Parathyroid adenoma (tissue), 2 donors: ENCODE results near the gene ATF6B.

Source experiments
- H2AFZ ChIP-seq: fragments of 300-600 bp; sonication (generic); one replicate; pipeline ENCODE4 v1.7.0; 2017; ENCODE audit warnings: antibody characterized with exemption, mild to moderate bottlenecking
- H3K27ac ChIP-seq: fragments of 300-600 bp; sonication (generic); one replicate; pipeline ENCODE4 v1.7.0; 2017
- H3K27me3 ChIP-seq: fragments of 300-600 bp; sonication (generic); one replicate; pipeline ENCODE4 v1.7.0; 2017; ENCODE audit warnings: low read length; ENCODE audit not compliant: control insufficient read depth, insufficient read depth
- H3K36me3 ChIP-seq: fragments of 300-600 bp; sonication (generic); one replicate; pipeline ENCODE4 v1.7.0; 2017; ENCODE audit warnings: low read length; ENCODE audit not compliant: control insufficient read depth, insufficient read depth
- H3K4me1 ChIP-seq: fragments of 300-600 bp; sonication (generic); one replicate; pipeline ENCODE4 v1.7.0; 2017; ENCODE audit warnings: control low read depth
- H3K4me2 ChIP-seq: fragments of 300-600 bp; sonication (generic); one replicate; pipeline ENCODE4 v1.7.0; 2017; ENCODE audit warnings: low read length
- H3K4me3 ChIP-seq: fragments of 300-600 bp; sonication (generic); one replicate; pipeline ENCODE4 v1.7.0; 2017; ENCODE audit warnings: low read depth, low read length
- H3K79me2 ChIP-seq: fragments of 300-600 bp; sonication (generic); one replicate; pipeline ENCODE4 v1.7.0; 2017; ENCODE audit warnings: control low read depth
- H3K9ac ChIP-seq: fragments of 300-600 bp; sonication (generic); one replicate; pipeline ENCODE4 v1.7.0; 2017; ENCODE audit warnings: mild to moderate bottlenecking
- H3K9me3 ChIP-seq: fragments of 300-600 bp; sonication (generic); one replicate; pipeline ENCODE4 v1.7.0; 2017; ENCODE audit warnings: low read length; ENCODE audit not compliant: control insufficient read depth
- CTCF ChIP-seq: fragments of 300-600 bp; sonication (generic); IDR thresholded peaks from one replicate; pipeline ENCODE4 v1.7.0; 2017; ENCODE audit warnings: antibody characterized with exemption, mild to moderate bottlenecking
- donor health status: primary hyperparathyroidism.

The ATF6B gene

GRCh38 chr6:32117461-32117860, 10.6 kb downstream of the ATF6B start:
- H3K27ac ChIP-seq = no peak overlapping the region

GRCh38 chr6:32116674-32117073, 11.4 kb downstream of the ATF6B start:
- TF ChIP-seq CTCF = peak; percentile 27
- Histone ChIP-seq H3K9me3 (no peaks in the 10 kb centered on the region), H3K36me3 (no peaks in the 10 kb centered on the region), H3K27me3 (no peaks in the 10 kb centered on the region), H2AFZ (no peak overlapping the region), H3K4me1 (no peaks in the 10 kb centered on the region), H3K9ac (no peak overlapping the region), H3K27ac (no peak overlapping the region), H3K79me2 (no peaks in the 10 kb centered on the region), H3K4me3 (no peak overlapping the region), H3K4me2 (no peak overlapping the region)

More at GRCh38 chr6:32117461-32117860, 10.6 kb downstream of the ATF6B start:
- Histone ChIP-seq H2AFZ (no peak overlapping the region), H3K9me3 (no peaks in the 10 kb centered on the region), H3K9ac (no peak overlapping the region), H3K4me1 (no peaks in the 10 kb centered on the region), H3K4me3 (no peak overlapping the region), H3K27me3 (no peaks in the 10 kb centered on the region), H3K79me2 (no peaks in the 10 kb centered on the region), H3K4me2 (no peak overlapping the region), H3K36me3 (no peaks in the 10 kb centered on the region)
- no peak for TF ChIP-seq CTCF

GRCh38 chr6:32115623-32116022, 12.4 kb downstream of the ATF6B start:
- Histone ChIP-seq H3K9me3 (no peaks in the 10 kb centered on the region), H3K4me2 (no peak overlapping the region), H3K27me3 (no peaks in the 10 kb centered on the region), H3K27ac (no peak overlapping the region), H3K36me3 (no peaks in the 10 kb centered on the region), H3K9ac (no peak overlapping the region), H3K4me1 (no peaks in the 10 kb centered on the region), H2AFZ (no peak overlapping the region), H3K79me2 (no peaks in the 10 kb centered on the region), H3K4me3 (no peak overlapping the region)
- TF ChIP-seq CTCF = no peak

GRCh38 chr6:32114796-32115195, 13.2 kb downstream of the ATF6B start:
- H3K27me3 ChIP-seq = no peaks in the 10 kb centered on the region
- no peaks in the 10 kb centered on the region for H3K9me3 ChIP-seq
- no peaks in the 10 kb centered on the region for H3K79me2 ChIP-seq
- no peak overlapping the region for H3K9ac ChIP-seq
- no peaks in the 10 kb centered on the region for H3K4me1 ChIP-seq
- peak overlapping the region; percentile 8 for H3K27ac ChIP-seq
- no peak overlapping the region for H3K4me3 ChIP-seq
- no peak overlapping the region for H3K4me2 ChIP-seq
- TF ChIP-seq CTCF = no peak
- H3K36me3 ChIP-seq = no peaks in the 10 kb centered on the region
- H2AFZ ChIP-seq = no peak overlapping the region
